ENCODE measurements around the gene NAGS. TPM values are rescaled to one million over a fixed set of nuclear protein-coding genes. Genes with fewer than 3 reads are reported as not detected.
A peak's percentile ranks its signal among the peaks of the same experiment; 100 is the strongest.

The NAGS gene
- total and polyA plus RNA-seq, 3 experiments from 2014 or later = 0.60 to 1.0 (median 0.74) TPM

DNA sequence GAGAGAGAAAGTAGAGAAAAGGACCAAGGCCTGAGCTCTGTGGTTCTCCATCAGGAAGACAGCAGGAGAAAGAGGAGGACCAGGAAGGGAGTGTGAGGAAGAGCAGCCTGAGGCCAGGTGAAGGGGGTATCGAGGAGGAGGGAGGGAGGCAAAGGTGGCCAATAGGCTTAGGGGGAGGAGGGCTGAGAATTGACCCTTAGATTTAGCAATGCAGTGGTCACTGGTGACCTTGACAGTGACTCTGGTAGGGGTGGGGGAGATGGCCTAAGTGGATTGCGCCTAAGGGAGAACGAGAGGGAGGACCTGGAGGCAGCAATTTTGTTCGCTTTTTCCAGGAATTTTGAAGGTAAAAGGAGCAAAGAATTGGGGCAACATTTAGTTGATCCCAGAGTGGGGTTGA is 5.4 kb upstream of the NAGS start:
- Histone ChIP-seq H3K9me3 (ENCODE audit: low read length) (no peaks in the 10 kb centered on the region), H3K27me3 (ENCODE audit: insufficient read depth, low read length, poor library complexity, severe bottlenecking) (peaks cover 4% of the 10 kb centered on the region), H3K27ac (ENCODE audit: low read depth, low read length) (no peak overlapping the region), H3K4me1 (ENCODE audit: insufficient read depth, low read length) (peaks cover 6% of the 10 kb centered on the region), H3K4me3 (ENCODE audit: low read length) (no peak overlapping the region), H3K36me3 (ENCODE audit: insufficient read depth, low read length) (no peaks in the 10 kb centered on the region)
- Mint-ChIP-seq H3K27ac (peak overlapping the region in 1 of 8 donors; percentile 37), H3K4me3 (peak overlapping the region in 1 of 7 donors; percentile 18), H3K9me3 (no peaks in the 10 kb centered on the region), H3K4me1 (peaks cover 0 to 9% (median 0%) of the 10 kb centered on the region in 3 donors), H3K36me3 (peaks cover 0 to 2% (median 0%) of the 10 kb centered on the region in 3 donors), H3K27me3 (peaks cover 11 to 19% of the 10 kb centered on the region in 2 donors)
- ChIA-PET POLR2A (no interaction called here), CTCF (no interaction called here)
- DNase-seq = no peak

- H3K4me3 ChIP-seq (ENCODE audit: low read length) = no peak overlapping the region
- no peaks in the 10 kb centered on the region for H3K36me3 ChIP-seq (ENCODE audit: insufficient read depth, low read length)
- Mint-ChIP-seq H3K9me3 (no peaks in the 10 kb centered on the region), H3K4me1 (peaks cover 0 to 7% (median 0%) of the 10 kb centered on the region in 3 donors), H3K27me3 (peaks cover 11% of the 10 kb centered on the region in 2 donors), H3K4me3 (no peak overlapping the region), H3K36me3 (peaks cover 0 to 2% (median 0%) of the 10 kb centered on the region in 3 donors), H3K27ac (no peak overlapping the region)
- H3K27me3 ChIP-seq (ENCODE audit: insufficient read depth, low read length, poor library complexity, severe bottlenecking) = peaks cover under 1% of the 10 kb centered on the region
- peaks cover 5% of the 10 kb centered on the region for H3K4me1 ChIP-seq (ENCODE audit: insufficient read depth, low read length)
- CTCF ChIA-PET = interaction anchor here (0.8 kb wide), 1 partner anchor 9 kb away, joined by 3 read pairs; no protein-coding TSS in a partner anchor
- H3K27ac ChIP-seq (ENCODE audit: low read depth, low read length) = no peak overlapping the region
- POLR2A ChIA-PET = no interaction called here
- DNase-seq = no peak
- no peaks in the 10 kb centered on the region for H3K9me3 ChIP-seq (ENCODE audit: low read length)
These were observed 4.1 kb upstream of the NAGS start for GRCh38 chr17:44000141-44000860.

GRCh38 chr17:44000871-44001460 is 3.5 kb upstream of the NAGS start:
- no peak overlapping the region for H3K4me3 Mint-ChIP-seq
- peaks cover 0 to 1% (median 0%) of the 10 kb centered on the region in 3 donors for H3K36me3 Mint-ChIP-seq
- peaks cover under 1 to 11% (median under 1%) of the 10 kb centered on the region in 3 donors for H3K4me1 Mint-ChIP-seq
- H3K27ac Mint-ChIP-seq = no peak overlapping the region
- ChIA-PET POLR2A (no interaction called here), CTCF (interaction anchor here (0.8 kb wide), 1 partner anchor 10 kb away, joined by 3 read pairs; no protein-coding TSS in a partner anchor)
- no peak for DNase-seq
- Histone ChIP-seq H3K27ac (ENCODE audit: low read depth, low read length) (no peak overlapping the region), H3K36me3 (ENCODE audit: insufficient read depth, low read length) (no peaks in the 10 kb centered on the region), H3K9me3 (ENCODE audit: low read length) (no peaks in the 10 kb centered on the region), H3K27me3 (ENCODE audit: insufficient read depth, low read length, poor library complexity, severe bottlenecking) (no peaks in the 10 kb centered on the region), H3K4me3 (ENCODE audit: low read length) (no peak overlapping the region), H3K4me1 (ENCODE audit: insufficient read depth, low read length) (peaks cover 9% of the 10 kb centered on the region)
- peaks cover 10% of the 10 kb centered on the region in 2 donors for H3K27me3 Mint-ChIP-seq
- H3K9me3 Mint-ChIP-seq = no peaks in the 10 kb centered on the region

DNA sequence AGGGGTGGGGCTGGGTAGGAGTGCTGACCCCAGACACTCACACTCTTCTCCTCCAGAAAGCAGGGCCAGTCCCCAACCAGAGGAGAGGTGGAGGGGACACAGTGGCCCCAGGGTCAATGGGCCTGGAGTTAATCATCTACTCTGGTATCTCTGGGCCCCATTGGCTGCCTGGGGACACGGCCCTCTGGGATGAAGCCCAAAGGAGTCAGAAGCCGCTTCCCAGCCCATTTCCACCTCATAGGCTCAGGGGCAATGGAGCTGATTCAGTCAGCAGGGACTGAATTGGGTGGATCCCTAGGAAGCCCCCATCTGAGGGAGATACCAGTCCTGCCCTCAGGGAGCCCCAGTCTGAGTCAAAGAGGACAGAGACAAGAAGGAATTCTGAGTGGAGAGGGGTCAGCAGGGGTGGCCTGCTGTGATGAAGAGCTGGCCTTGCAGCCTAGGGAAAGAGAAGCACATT is 2.9 kb upstream of the NAGS start:
- no peak for DNase-seq
- ChIA-PET CTCF (no interaction called here), POLR2A (no interaction called here)
- peaks cover 6 to 16% (median 6%) of the 10 kb centered on the region in 3 donors for H3K4me1 Mint-ChIP-seq
- peaks cover 0 to 3% (median 0%) of the 10 kb centered on the region in 3 donors for H3K36me3 Mint-ChIP-seq
- Histone ChIP-seq H3K27ac (ENCODE audit: low read depth, low read length) (no peak overlapping the region), H3K4me3 (ENCODE audit: low read length) (no peak overlapping the region), H3K4me1 (ENCODE audit: insufficient read depth, low read length) (peaks cover 9% of the 10 kb centered on the region), H3K9me3 (ENCODE audit: low read length) (no peaks in the 10 kb centered on the region), H3K27me3 (ENCODE audit: insufficient read depth, low read length, poor library complexity, severe bottlenecking) (no peaks in the 10 kb centered on the region), H3K36me3 (ENCODE audit: insufficient read depth, low read length) (no peaks in the 10 kb centered on the region)
- H3K27ac Mint-ChIP-seq = peak overlapping the region in 1 of 8 donors; percentile 24
- no peak overlapping the region for H3K4me3 Mint-ChIP-seq
- H3K27me3 Mint-ChIP-seq = peaks cover 10% of the 10 kb centered on the region in 2 donors
- H3K9me3 Mint-ChIP-seq = no peaks in the 10 kb centered on the region

DNA sequence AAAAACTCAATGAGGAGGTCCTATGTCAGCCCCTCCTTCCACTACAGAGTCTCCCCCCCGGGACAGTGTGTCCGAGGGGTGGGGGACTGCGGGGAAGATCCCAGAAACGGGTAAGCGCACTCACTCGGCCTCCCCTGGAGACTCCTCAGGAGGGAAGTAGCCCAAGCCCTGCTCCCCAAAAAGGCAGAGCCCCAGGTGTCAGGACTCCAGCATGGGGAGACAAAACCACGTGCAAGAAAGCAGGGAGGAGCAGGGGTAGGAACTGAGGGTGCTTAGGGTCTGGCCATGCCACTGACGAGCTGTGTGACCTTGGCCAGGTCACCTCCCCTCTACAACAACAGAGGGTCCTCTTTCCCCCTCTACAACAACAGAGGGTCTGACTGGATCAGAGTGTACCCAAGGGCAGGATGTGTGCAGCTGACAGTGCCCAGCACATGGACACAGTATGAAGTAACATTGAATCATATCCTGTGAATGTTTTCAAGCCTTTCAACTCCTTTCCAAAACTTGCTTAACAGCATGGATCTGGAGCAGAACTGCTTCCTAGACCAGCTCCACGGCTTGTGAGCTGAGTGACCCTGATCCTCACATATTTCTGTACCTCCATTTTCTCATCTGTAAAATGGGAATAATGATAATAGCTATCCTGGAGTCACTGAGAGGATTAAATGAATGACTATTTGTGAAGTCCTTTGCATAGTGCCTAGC is 2.1 kb upstream of the NAGS start:
- H3K9me3 Mint-ChIP-seq = no peaks in the 10 kb centered on the region
- Histone ChIP-seq H3K27me3 (ENCODE audit: insufficient read depth, low read length, poor library complexity, severe bottlenecking) (no peaks in the 10 kb centered on the region), H3K9me3 (ENCODE audit: low read length) (no peaks in the 10 kb centered on the region), H3K36me3 (ENCODE audit: insufficient read depth, low read length) (no peaks in the 10 kb centered on the region), H3K4me3 (ENCODE audit: low read length) (no peak overlapping the region), H3K27ac (ENCODE audit: low read depth, low read length) (no peak overlapping the region), H3K4me1 (ENCODE audit: insufficient read depth, low read length) (peaks cover 12% of the 10 kb centered on the region)
- POLR2A ChIA-PET = no interaction called here
- DNase-seq = no peak
- H3K27ac Mint-ChIP-seq = no peak overlapping the region
- peak overlapping the region in 1 of 7 donors; percentile 20 for H3K4me3 Mint-ChIP-seq
- H3K27me3 Mint-ChIP-seq = peaks cover 5 to 10% of the 10 kb centered on the region in 2 donors
- CTCF ChIA-PET = no interaction called here
- peaks cover 0 to 5% (median 0%) of the 10 kb centered on the region in 3 donors for H3K36me3 Mint-ChIP-seq
- peaks cover 11 to 24% (median 11%) of the 10 kb centered on the region in 3 donors for H3K4me1 Mint-ChIP-seq

DNA sequence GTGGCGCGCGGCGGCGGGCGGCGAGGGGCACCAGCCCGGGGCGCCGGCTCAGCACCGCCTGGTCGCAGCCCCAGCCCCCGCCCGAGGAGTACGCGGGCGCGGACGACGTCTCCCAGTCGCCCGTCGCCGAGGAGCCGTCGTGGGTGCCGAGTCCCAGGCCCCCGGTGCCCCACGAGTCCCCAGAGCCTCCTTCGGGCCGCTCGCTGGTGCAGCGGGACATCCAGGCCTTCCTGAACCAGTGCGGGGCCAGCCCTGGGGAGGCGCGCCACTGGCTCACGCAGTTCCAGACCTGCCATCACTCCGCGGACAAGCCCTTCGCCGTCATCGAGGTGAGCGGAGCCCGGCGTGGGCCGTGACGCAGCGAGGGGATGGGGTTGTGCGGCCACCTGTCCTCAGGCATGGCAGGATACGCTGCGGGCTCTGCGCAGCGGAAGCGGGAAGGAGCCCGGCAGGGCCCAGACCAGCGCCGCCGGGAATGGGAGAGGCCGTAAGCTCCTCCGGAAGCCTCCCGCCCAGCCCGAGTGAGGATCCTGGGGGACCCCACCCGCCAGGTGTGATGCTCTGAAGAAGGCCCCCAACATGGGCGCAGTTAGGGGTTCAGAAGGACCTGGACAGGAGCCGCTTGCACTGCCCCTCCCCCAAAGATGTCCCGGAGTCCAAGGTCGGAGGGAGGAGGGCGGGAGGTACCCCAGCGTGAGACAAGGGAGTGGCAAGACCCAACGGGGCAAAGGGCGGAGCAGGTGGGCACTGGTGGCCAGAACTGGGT is 522 bp downstream of the NAGS start:
- ChIA-PET CTCF (interaction anchor here (1.0 to 1.2 kb wide), 2 partner anchors 11 to 341 kb away, joined by 3 to 4 read pairs; partner anchors contain the start of gene GRN), POLR2A (interaction anchor here (0.6 kb wide), 1 partner anchor 9 kb away, joined by 3 read pairs; no protein-coding TSS in a partner anchor)
- peak overlapping the region; percentile 90 for H3K4me3 ChIP-seq (ENCODE audit: low read length)

DNA sequence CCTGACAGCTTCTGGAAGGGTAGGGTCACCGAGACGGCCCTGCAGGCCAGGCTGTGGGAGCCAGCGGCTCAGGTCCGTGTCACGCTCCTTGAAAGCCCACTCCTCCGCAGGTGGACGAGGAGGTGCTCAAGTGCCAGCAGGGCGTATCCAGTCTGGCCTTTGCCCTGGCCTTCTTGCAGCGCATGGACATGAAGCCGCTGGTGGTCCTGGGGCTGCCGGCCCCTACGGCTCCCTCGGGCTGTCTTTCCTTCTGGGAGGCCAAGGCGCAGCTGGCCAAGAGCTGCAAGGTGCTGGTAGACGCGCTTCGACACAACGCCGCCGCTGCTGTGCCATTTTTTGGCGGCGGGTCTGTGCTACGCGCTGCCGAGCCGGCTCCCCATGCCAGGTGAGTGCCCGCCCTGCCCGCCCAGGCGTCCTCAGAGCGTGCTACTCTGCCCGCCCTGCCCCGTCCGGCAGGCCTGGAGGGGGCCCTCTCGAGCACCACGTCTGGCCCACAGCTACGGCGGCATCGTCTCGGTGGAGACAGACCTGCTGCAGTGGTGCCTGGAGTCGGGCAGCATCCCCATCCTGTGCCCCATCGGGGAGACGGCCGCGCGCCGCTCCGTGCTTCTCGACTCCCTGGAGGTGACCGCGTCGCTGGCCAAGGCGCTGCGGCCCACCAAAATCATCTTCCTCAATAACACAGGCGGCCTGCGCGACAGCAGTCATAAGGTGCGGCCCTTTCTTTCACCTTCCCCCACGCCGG is 1.3 kb downstream of the NAGS start:
- DNase-seq = peak in 4 of 5 donors; percentile 29 to 62 (median 36)
- Mint-ChIP-seq H3K9me3 (no peaks in the 10 kb centered on the region), H3K36me3 (peaks cover 0 to 13% (median 4%) of the 10 kb centered on the region in 3 donors), H3K4me3 (peak overlapping the region; percentile 88 to 97 (median 91)), H3K27ac (peak overlapping the region in 5 of 8 donors; percentile 62 to 88 (median 72)), H3K4me1 (peaks cover 19 to 33% (median 20%) of the 10 kb centered on the region in 3 donors), H3K27me3 (peaks cover 4 to 8% of the 10 kb centered on the region in 2 donors)
- Histone ChIP-seq H3K27me3 (ENCODE audit: insufficient read depth, low read length, poor library complexity, severe bottlenecking) (no peaks in the 10 kb centered on the region), H3K9me3 (ENCODE audit: low read length) (no peaks in the 10 kb centered on the region), H3K36me3 (ENCODE audit: insufficient read depth, low read length) (no peaks in the 10 kb centered on the region), H3K4me3 (ENCODE audit: low read length) (peak overlapping the region; percentile 90), H3K4me1 (ENCODE audit: insufficient read depth, low read length) (peaks cover 28% of the 10 kb centered on the region), H3K27ac (ENCODE audit: low read depth, low read length) (peak overlapping the region; percentile 16)
- ChIA-PET POLR2A (interaction anchor here (0.6 to 1.2 kb wide), 3 partner anchors 9 to 179 kb away, joined by 3 to 6 read pairs (median 4); partner anchors contain the start of gene TMEM101), CTCF (interaction anchor here (1.0 to 1.8 kb wide), 3 partner anchors 8 to 340 kb away, joined by 3 to 4 read pairs (median 3); partner anchors contain the start of gene GRN)

More for the DNA sequence above, 522 bp downstream of the NAGS start:
- Histone ChIP-seq H3K4me1 (ENCODE audit: insufficient read depth, low read length) (peaks cover 28% of the 10 kb centered on the region), H3K36me3 (ENCODE audit: insufficient read depth, low read length) (no peaks in the 10 kb centered on the region), H3K9me3 (ENCODE audit: low read length) (no peaks in the 10 kb centered on the region), H3K27me3 (ENCODE audit: insufficient read depth, low read length, poor library complexity, severe bottlenecking) (no peaks in the 10 kb centered on the region), H3K27ac (ENCODE audit: low read depth, low read length) (no peak overlapping the region)
- Mint-ChIP-seq H3K27ac (peak overlapping the region in 1 of 8 donors; percentile 77), H3K9me3 (no peaks in the 10 kb centered on the region), H3K4me3 (peak overlapping the region; percentile 53 to 92 (median 63)), H3K4me1 (peaks cover 19 to 33% (median 20%) of the 10 kb centered on the region in 3 donors), H3K36me3 (peaks cover 0 to 8% (median 2%) of the 10 kb centered on the region in 3 donors), H3K27me3 (peaks cover 4 to 8% of the 10 kb centered on the region in 2 donors)
- peak in 3 of 5 donors; percentile 21 to 58 (median 23) for DNase-seq

Data from CD8-positive, alpha-beta memory T cell (primary cell).